HG02588 (cell line): ENCODE results near the gene COL5A1.
"Not testable (repeated sequence)": the region's sequence is repeated elsewhere in the genome, so short reads cannot be mapped to it uniquely, and the experiment has no call there.

Experiments
- ATAC-seq: cut with Tn5 transposase; IDR thresholded peaks from one replicate; pipeline ENCODE4 v1.9.1; 2021; ENCODE audit warnings: mild to moderate bottlenecking, moderate library complexity; ENCODE audit not compliant: unreplicated experiment

Gene COL5A1

GRCh38 chr9:134676361-134676760 is 34.8 kb downstream of the COL5A1 start:
- no peak for ATAC-seq

GRCh38 chr9:134676886-134677285 is 35.3 kb downstream of the COL5A1 start:
- ATAC-seq, result no peak

- no peak for ATAC-seq
These were observed 36.1 kb downstream of the COL5A1 start for GRCh38 chr9:134677743-134678142.

- no peak for ATAC-seq
These were observed 36.6 kb downstream of the COL5A1 start for GRCh38 chr9:134678206-134678605.

GRCh38 chr9:134678666-134679443 is 37.3 kb downstream of the COL5A1 start:
- no peak for ATAC-seq

GRCh38 chr9:134679616-134680392 is 38.2 kb downstream of the COL5A1 start:
- no peak for ATAC-seq

- ATAC-seq, result no peak
These were observed 38.9 kb downstream of the COL5A1 start for GRCh38 chr9:134680393-134681060.

- no peak for ATAC-seq
These were observed 39.6 kb downstream of the COL5A1 start for GRCh38 chr9:134681061-134681661.

- no peak for ATAC-seq
These were observed 40.4 kb downstream of the COL5A1 start for GRCh38 chr9:134682026-134682425.

- ATAC-seq, result no peak
These were observed 41.2 kb downstream of the COL5A1 start for GRCh38 chr9:134682651-134683364.

- no peak for ATAC-seq
These were observed 42.2 kb downstream of the COL5A1 start for GRCh38 chr9:134683714-134684374.

- no peak for ATAC-seq
These were observed 42.7 kb downstream of the COL5A1 start for GRCh38 chr9:134684375-134684723.

GRCh38 chr9:134684941-134685340 is 43.3 kb downstream of the COL5A1 start:
- not testable (repeated sequence) for ATAC-seq

GRCh38 chr9:134685784-134686183 is 44.2 kb downstream of the COL5A1 start:
- ATAC-seq, result no peak

GRCh38 chr9:134686896-134687295 is 45.3 kb downstream of the COL5A1 start:
- no peak for ATAC-seq

GRCh38 chr9:134687556-134687955 is 46.0 kb downstream of the COL5A1 start:
- no peak for ATAC-seq

- ATAC-seq, result no peak
These were observed 46.6 kb downstream of the COL5A1 start for GRCh38 chr9:134688231-134688630.

- no peak for ATAC-seq
These were observed 47.2 kb downstream of the COL5A1 start for GRCh38 chr9:134688661-134689320.

GRCh38 chr9:134689321-134690181 is 47.9 kb downstream of the COL5A1 start:
- ATAC-seq, result no peak
